Tibial artery (tissue), 4 donors: ENCODE data around the gene FHL3.
A peak's percentile ranks its signal among the peaks of the same experiment; 100 is the strongest.

ENCODE experiments used
- DNase-seq, 2 donors: peaks; one replicate each; pipeline ENCODE4 v3.0.0-alpha.2; 2019
- H3K27ac ChIP-seq, 2 donors: fragments of 200-600 bp; sonication (generic) in 1 of 2; 1 replicate in 1 of 2; 2 replicates in 1 of 2; pipeline ENCODE4 v1.5.1; 2018 to 2019; ENCODE audit warnings: mild to moderate bottlenecking in 1 of 2
- H3K27me3 ChIP-seq, 2 donors: fragments of 200-600 bp; sonication (generic) in 1 of 2; one replicate each; pipeline versions ENCODE4 v1.5.1 to v1.6.0; 2016 to 2019
- H3K36me3 ChIP-seq, 3 donors: fragments of 200-600 bp; sonication (generic) in 2 of 3; one replicate each; pipeline ENCODE4 v1.5.1; 2016 to 2019; ENCODE audit warnings: mild to moderate bottlenecking in 2 of 3
- H3K4me1 ChIP-seq, 4 donors: fragments of 200-600 bp; sonication (generic) in 2 of 4; 1 replicate in 3 of 4; 2 replicates in 1 of 4; pipeline ENCODE4 v1.5.1; 2016 to 2019
- H3K4me3 ChIP-seq, 2 donors: fragments of 200-600 bp; sonication (generic) in 1 of 2; 1 replicate in 1 of 2; 2 replicates in 1 of 2; pipeline ENCODE4 v1.5.1; 2018 to 2019; ENCODE audit warnings: mild to moderate bottlenecking in 2 of 2
- H3K9me3 ChIP-seq, 3 donors: fragments of 200-600 bp; sonication (generic) in 1 of 3; one replicate each; pipeline ENCODE4 v1.5.1; 2016 to 2019
- CTCF ChIP-seq, 2 experiments: fragments of 200-600 bp in 1 of 2; fragments of 450-650 bp in 1 of 2; IDR thresholded peaks; one replicate each; pipeline ENCODE4 v1.5.1; 2017 to 2019; ENCODE audit warnings: antibody characterized with exemption in 2 of 2, mild to moderate bottlenecking in 1 of 2, moderate library complexity in 1 of 2
- intact Hi-C: fragments of 100-400 bp; cut with DNase I; formaldehyde crosslinking; loops from one replicate; pipeline ENCODE4 v1.15.0; 2023; ENCODE audit warnings: low total_unique reads

Gene FHL3

DNA sequence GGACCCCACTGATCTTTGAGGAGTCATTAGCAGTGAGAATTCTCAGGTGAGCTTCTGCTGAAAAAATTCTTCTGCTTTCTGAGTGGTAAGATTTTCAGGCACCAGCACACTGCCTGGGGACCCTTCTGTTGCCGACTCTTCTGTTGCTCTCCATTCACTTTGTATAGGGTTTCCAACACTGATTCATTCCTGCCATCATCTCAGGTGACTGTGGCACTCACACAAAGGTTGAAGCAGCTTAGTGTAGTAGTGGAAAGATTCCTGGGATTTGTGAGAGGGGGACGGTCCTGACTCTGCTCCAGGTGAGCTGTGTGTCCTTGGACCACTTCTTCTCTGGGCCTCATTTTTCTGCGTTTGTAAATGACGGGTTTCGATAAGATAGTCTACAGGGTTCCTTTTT, 16.7 kb upstream of the FHL3 start:
- TF ChIP-seq CTCF (IDR thresholded peaks at IDR 0.05), result no peak
- no peak for DNase-seq
- intact Hi-C loops, result no loop called here
- no peak overlapping the region for H3K4me3 ChIP-seq
- no peaks in the 10 kb centered on the region for H3K9me3 ChIP-seq
- no peaks in the 10 kb centered on the region for H3K4me1 ChIP-seq
- no peak overlapping the region for H3K27ac ChIP-seq
- peaks cover 82 to 96% (median 96%) of the 10 kb centered on the region in 3 donors for H3K36me3 ChIP-seq
- H3K27me3 ChIP-seq, result no peaks in the 10 kb centered on the region

- H3K4me1 ChIP-seq, result peaks cover 0 to 9% (median 4%) of the 10 kb centered on the region in 4 donors
- H3K36me3 ChIP-seq, result peaks cover 81 to 94% (median 87%) of the 10 kb centered on the region in 3 donors
- no peaks in the 10 kb centered on the region for H3K9me3 ChIP-seq
- no peak for DNase-seq
- H3K27ac ChIP-seq, result no peak overlapping the region
- no peak for TF ChIP-seq CTCF (IDR thresholded peaks at IDR 0.05)
- no peaks in the 10 kb centered on the region for H3K27me3 ChIP-seq
- intact Hi-C loops, result no loop called here
- no peak overlapping the region for H3K4me3 ChIP-seq
Measured at GRCh38 chr1:38020396-38020795, 15.1 kb upstream of the FHL3 start.

- peak; percentile 34 to 43 for TF ChIP-seq CTCF (IDR thresholded peaks at IDR 0.05)
- no peaks in the 10 kb centered on the region for H3K27me3 ChIP-seq
- H3K36me3 ChIP-seq, result peaks cover 69 to 80% (median 72%) of the 10 kb centered on the region in 3 donors
- no peak overlapping the region for H3K4me3 ChIP-seq
- H3K9me3 ChIP-seq, result no peaks in the 10 kb centered on the region
- peaks cover 0 to 24% (median 14%) of the 10 kb centered on the region in 4 donors for H3K4me1 ChIP-seq
- no peak overlapping the region for H3K27ac ChIP-seq
- intact Hi-C loops, result no loop called here
- DNase-seq, result no peak
Measured at GRCh38 chr1:38018864-38019343, 13.6 kb upstream of the FHL3 start.

DNA sequence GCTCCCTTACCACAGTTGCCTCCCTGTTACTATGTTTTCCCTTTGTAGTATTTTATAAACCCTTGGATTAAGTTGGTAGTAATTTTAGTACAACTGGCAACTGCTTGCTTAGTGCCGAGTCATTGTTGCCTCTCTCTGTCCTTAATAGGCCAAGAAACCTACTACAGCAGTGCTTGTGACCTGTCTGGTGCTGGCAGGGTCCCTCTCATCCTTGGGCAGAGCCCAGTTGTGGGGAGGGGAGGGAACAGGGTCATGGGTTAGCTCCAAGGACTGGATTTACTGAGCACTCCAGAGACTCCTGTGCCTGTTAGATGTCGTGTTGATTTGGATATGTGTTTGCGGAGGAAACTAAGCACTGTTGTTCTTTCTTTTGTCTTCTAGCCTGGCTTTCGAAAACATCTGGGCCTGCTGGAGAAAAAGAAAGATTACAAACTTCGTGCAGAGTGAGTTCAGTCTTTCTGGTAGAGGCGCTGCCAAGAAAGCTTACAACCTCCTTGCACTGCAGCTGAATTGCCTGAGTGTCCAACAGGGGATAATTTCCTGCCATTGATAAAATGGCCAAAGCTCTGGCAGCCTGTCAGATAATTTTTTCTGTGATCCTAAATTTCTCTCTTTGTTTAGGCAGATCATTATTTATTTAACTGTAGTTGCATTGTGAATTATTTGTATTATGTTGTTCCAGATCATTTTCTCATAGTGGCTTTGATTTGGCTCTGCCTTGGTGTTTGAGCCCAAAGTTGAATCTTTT, 10.8 kb upstream of the FHL3 start:
- Histone ChIP-seq H3K4me1 (peaks cover 0 to 36% (median 22%) of the 10 kb centered on the region in 4 donors), H3K36me3 (peaks cover 41 to 53% (median 44%) of the 10 kb centered on the region in 3 donors), H3K9me3 (no peaks in the 10 kb centered on the region), H3K27ac (peak overlapping the region in 1 of 2 donors; percentile 33), H3K4me3 (no peak overlapping the region), H3K27me3 (no peaks in the 10 kb centered on the region)
- intact Hi-C loops, result no loop called here
- TF ChIP-seq CTCF (IDR thresholded peaks at IDR 0.05), result no peak
- DNase-seq, result no peak

DNA sequence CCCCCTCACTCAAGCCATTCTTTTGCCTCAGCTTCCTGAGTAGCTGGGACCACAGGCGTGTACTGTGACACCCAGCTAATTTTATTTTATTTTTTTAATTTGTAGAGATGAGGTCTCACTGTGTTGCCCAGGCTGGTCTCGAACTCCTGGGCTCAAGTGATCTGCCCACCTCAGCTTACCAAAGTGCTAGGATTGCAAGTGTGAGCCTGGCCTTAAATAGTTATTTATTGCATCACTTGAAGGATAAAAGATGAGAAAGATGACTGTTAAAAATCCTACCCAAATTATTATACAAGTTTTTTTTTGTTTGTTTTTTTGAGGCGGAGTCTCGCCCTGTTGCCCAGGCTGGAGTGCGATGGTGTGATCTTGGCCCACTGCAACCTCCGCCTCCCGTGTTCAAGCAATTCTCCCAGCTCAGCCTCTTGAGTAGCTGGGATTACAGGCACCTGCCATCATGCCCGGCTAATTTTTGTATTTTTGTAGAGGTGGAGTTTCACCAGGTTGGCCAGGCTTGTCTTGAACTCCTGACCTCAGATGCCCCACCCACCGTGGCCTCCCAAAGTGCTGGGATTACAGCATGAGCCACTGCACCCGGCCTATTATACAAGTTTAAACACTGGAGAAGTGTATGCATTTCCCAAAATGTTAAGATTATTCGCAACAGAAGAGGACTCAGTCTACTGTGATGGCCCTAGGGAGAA, 9.6 kb upstream of the FHL3 start:
- TF ChIP-seq CTCF (IDR thresholded peaks at IDR 0.05), result no peak
- Histone ChIP-seq H3K27me3 (no peaks in the 10 kb centered on the region), H3K4me3 (no peak overlapping the region), H3K9me3 (no peaks in the 10 kb centered on the region), H3K27ac (peak overlapping the region in 1 of 2 donors; percentile 96), H3K4me1 (peaks cover 0 to 37% (median 23%) of the 10 kb centered on the region in 4 donors), H3K36me3 (peaks cover 30 to 40% (median 32%) of the 10 kb centered on the region in 3 donors)
- intact Hi-C loops, result no loop called here
- no peak for DNase-seq
